Peyer's patch (tissue), 4 donors: Measurements from ENCODE around the gene VSIG4. TPM values are rescaled to one million over a fixed set of nuclear protein-coding genes. Genes with fewer than 3 reads are reported as not detected.

Experiments used
- DNase-seq, 3 donors: peaks; one replicate each; pipeline ENCODE4 v3.0.0-alpha.2; 2017 to 2019
- H3K27ac ChIP-seq, 4 donors: fragments of 200-600 bp; sonication (generic); one replicate each; pipeline ENCODE4 v1.5.1; 2016 to 2019
- H3K27me3 ChIP-seq, 2 donors: fragments of 200-600 bp; sonication (generic); one replicate each; pipeline ENCODE4 v1.5.1; 2019
- H3K36me3 ChIP-seq, 3 donors: fragments of 200-600 bp; sonication (generic); one replicate each; pipeline ENCODE4 v1.5.1; 2016 to 2019
- H3K4me1 ChIP-seq, 4 donors: fragments of 200-600 bp; sonication (generic); one replicate each; pipeline ENCODE4 v1.5.1; 2016 to 2019
- H3K4me3 ChIP-seq, 4 donors: fragments of 200-600 bp; sonication (generic); 1 replicate in 3 of 4; 2 replicates in 1 of 4; pipeline ENCODE4 v1.5.1; 2016 to 2019; ENCODE audit warnings: mild to moderate bottlenecking in 1 of 4
- H3K9me3 ChIP-seq, 4 donors: fragments of 200-600 bp; sonication (generic); one replicate each; pipeline ENCODE4 v1.5.1; 2016 to 2019; ENCODE audit warnings: mild to moderate bottlenecking in 1 of 4
- CTCF ChIP-seq, 6 experiments: fragments of 450-650 bp in 4 of 6; fragments of 200-600 bp in 2 of 6; sonication (generic) in 1 of 6; IDR thresholded peaks; one replicate each; pipeline ENCODE4 v1.5.1; 2017 to 2019; ENCODE audit warnings: antibody characterized with exemption in 6 of 6, mild to moderate bottlenecking in 3 of 6, moderate library complexity in 1 of 6
- POLR2A ChIP-seq, 2 donors: fragments of 450-650 bp; IDR thresholded peaks; one replicate each; pipeline ENCODE4 v1.5.1; 2017; ENCODE audit warnings: antibody characterized with exemption in 2 of 2, mild to moderate bottlenecking in 2 of 2, moderate library complexity in 2 of 2
- total RNA-seq, 4 donors: library from RNA; depleted of rRNA; stranded (reverse); fragments of >200 nt; gene quantifications; one replicate each; pipeline ENCODE4 v1.1.0, GENCODE V29; 2016

VSIG4 gene
- total RNA-seq, 4 donors from 2014 or later, result 15.1 to 51.1 (median 31.3) TPM

- H3K27ac ChIP-seq, result peak overlapping the region in 1 of 4 donors; percentile 59
- DNase-seq, result peak in 2 of 3 donors; percentile 52 to 56
- H3K9me3 ChIP-seq, result no peaks in the 10 kb centered on the region
- H3K27me3 ChIP-seq, result no peaks in the 10 kb centered on the region
- no peak for TF ChIP-seq CTCF (IDR thresholded peaks at IDR 0.05)
- TF ChIP-seq POLR2A (IDR thresholded peaks at IDR 0.05), result no peak
- H3K4me1 ChIP-seq, result no peaks in the 10 kb centered on the region
- no peak overlapping the region for H3K4me3 ChIP-seq
- no peaks in the 10 kb centered on the region for H3K36me3 ChIP-seq
Observed at GRCh38 chrX:66046612-66047235, 6.8 kb upstream of the VSIG4 start.

GRCh38 chrX:66045894-66046293, 6.0 kb upstream of the VSIG4 start:
- Histone ChIP-seq H3K27ac (no peak overlapping the region), H3K4me1 (no peaks in the 10 kb centered on the region), H3K9me3 (no peaks in the 10 kb centered on the region), H3K27me3 (no peaks in the 10 kb centered on the region), H3K4me3 (no peak overlapping the region), H3K36me3 (no peaks in the 10 kb centered on the region)
- DNase-seq, result no peak
- no peak for TF ChIP-seq POLR2A (IDR thresholded peaks at IDR 0.05)
- no peak for TF ChIP-seq CTCF (IDR thresholded peaks at IDR 0.05)

DNA sequence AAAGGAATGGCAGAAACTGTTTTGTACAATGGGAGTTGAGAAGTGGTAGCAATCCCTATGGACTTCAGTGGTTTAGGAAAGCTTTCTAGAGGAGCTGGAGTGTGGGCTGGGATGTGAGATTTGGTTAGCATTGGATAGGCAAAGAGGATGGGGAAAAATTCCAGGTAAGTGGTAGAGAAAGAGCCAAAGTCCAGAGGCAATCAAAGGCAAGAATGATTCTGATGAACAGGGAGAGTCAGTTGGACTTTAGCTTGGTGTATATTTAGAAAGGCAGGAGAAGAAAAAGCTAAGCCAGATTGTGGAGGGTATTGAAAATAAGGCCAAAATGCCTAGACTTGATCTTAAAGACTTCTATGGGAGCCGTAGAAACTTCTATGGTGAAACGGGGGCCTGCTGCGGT, 3.7 kb upstream of the VSIG4 start:
- no peaks in the 10 kb centered on the region for H3K9me3 ChIP-seq
- TF ChIP-seq CTCF (IDR thresholded peaks at IDR 0.05), result no peak
- no peak for TF ChIP-seq POLR2A (IDR thresholded peaks at IDR 0.05)
- H3K27me3 ChIP-seq, result no peaks in the 10 kb centered on the region
- DNase-seq, result no peak
- no peak overlapping the region for H3K4me3 ChIP-seq
- H3K4me1 ChIP-seq, result no peaks in the 10 kb centered on the region
- H3K27ac ChIP-seq, result no peak overlapping the region
- H3K36me3 ChIP-seq, result no peaks in the 10 kb centered on the region

DNA sequence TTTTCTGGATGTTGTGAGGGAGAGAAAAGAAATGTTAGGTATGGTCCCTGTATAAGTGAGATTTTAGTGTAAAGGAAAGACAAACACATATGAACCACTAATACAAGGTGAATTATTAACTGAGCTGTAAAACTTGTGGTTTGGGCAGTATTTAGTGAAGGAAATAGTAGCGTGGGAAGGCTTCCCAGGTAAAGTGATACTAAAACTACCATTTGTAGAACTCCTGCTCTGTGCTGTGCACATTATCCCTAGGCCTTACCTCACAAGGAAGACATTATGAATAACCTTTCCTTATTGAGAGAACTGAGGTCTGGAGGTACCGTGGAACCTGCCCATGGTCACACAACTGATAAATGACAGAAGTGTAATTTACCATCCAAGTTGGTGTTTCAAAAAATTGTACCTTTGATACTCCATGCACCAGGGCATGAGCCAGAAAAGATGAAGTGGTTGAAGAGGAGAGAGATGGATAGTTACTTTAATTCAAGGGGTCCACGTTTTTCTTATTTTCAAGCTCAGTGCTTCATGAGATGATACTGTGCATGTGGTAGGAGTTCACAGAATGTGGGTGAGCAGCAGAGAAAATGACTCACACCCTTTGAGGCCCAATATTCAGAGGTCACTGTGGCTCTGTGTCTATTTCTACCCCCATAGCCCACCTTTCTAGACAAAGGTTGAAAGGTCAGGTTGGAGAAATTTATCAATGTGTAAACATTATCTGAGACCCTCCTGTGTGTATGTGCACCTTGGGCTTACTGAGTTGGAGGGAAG, 2.6 kb upstream of the VSIG4 start:
- DNase-seq, result no peak
- H3K27me3 ChIP-seq, result no peaks in the 10 kb centered on the region
- H3K27ac ChIP-seq, result no peak overlapping the region
- H3K4me3 ChIP-seq, result no peak overlapping the region
- no peaks in the 10 kb centered on the region for H3K4me1 ChIP-seq
- TF ChIP-seq CTCF (IDR thresholded peaks at IDR 0.05), result no peak
- no peaks in the 10 kb centered on the region for H3K9me3 ChIP-seq
- no peaks in the 10 kb centered on the region for H3K36me3 ChIP-seq

- Histone ChIP-seq H3K4me1 (no peaks in the 10 kb centered on the region), H3K27me3 (no peaks in the 10 kb centered on the region), H3K4me3 (no peak overlapping the region), H3K27ac (no peak overlapping the region), H3K9me3 (no peaks in the 10 kb centered on the region), H3K36me3 (no peaks in the 10 kb centered on the region)
- DNase-seq, result no peak
- TF ChIP-seq CTCF (IDR thresholded peaks at IDR 0.05) (no peak), POLR2A (IDR thresholded peaks at IDR 0.05) (no peak)
Observed at GRCh38 chrX:66038115-66038514, 1.8 kb downstream of the VSIG4 start.
